ENCODE data around the gene CD2AP.
"Not testable (repeated sequence)": the region's sequence is repeated elsewhere in the genome, so short reads cannot be mapped to it uniquely, and the experiment has no call there.

The CD2AP gene

DNA sequence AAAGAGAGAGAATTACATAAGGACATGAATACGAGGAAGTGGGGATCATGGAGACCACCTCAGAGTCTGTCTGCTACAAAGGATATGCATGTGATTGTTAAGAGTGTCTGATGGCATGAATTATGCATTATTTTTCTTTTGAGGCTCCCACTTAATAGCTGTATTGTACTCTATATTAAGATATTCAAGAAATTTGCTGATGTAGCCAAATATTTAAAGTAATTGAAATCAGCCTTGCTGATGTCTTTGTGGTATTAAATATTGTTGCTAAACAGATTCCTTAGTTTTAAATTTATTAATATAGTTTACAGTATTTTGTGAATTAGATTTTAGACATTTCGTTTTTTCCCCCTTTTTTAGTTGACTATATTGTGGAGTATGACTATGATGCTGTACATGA, 25.3 kb downstream of the CD2AP start:
- no peak for DNase-seq

DNA sequence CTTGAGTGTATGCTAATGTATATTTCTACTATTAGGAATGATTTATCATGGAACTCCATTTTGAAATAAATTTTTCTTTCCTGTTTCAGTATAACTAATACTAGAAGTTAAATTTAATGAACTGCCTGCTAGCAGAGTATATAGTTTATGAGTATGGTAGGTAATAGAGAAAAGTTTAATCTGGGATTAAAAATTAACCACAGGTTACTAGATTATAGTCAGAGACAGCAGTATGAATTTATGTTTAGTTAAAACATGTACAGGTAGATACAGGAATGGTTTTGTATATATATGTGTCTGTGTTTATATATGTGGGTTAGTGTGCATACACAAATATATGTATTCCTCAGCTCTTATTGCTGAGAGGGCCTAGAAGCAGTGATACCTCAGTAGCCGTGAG, 32.3 kb downstream of the CD2AP start:
- no peak for DNase-seq

DNA sequence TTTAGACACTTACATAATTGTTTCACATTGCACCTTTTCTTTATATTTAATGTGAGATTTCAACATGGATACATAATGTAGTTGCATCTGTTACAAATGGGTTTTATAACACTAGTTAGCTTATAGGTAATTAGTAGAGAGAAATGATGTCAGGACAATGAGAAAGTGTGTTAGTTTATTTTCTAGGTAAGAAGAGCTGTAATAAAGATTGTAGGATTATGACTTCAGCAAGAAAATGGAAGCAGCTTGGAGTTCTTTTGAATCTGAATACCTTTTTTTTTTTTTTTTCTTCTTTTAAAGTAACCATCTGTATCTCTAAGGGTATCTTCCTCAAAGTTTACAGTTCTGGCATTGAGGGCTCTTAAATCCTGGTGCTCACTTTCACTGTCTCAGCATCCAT, 35.3 kb downstream of the CD2AP start:
- DNase-seq = no peak

DNA sequence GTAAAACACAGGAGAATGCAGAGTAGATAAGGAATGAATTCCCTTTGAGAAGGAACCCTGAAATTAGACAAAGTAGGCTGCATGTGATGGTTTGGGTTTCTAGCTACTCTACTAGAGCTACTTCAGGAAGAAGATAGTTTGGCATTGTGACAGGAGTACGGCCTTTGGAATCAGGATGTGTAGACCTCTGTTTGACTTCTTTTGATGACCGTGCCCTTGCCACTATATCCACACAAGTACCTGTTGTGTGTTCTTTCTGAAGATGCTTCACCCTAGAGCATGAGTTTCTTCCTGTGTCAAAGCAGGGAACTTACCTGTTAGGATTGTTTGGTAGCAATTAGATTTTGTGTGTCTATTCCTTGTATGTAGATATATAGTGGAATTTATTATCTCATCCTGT, 41.7 kb downstream of the CD2AP start:
- no peak for DNase-seq

DNA sequence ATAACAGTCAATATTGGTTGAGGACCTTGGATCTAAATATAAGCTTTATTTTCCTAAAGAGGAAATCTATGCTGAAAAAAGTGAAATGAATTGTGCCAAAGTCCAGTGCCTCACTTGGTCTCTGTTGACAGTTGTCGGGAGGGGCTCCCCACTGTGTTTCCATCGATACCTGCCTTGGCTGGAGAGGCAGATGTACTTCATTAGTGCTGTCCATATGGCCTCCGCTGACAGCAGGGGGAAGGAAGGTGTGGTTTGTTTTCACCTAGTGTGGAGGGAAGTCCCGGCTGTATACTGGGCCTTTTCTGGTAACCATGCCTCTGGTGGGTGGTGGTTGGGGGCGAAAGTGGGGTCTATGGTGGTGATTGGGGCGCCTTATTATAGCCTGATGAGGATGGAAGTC, 42.7 kb downstream of the CD2AP start:
- no peak for DNase-seq

DNA sequence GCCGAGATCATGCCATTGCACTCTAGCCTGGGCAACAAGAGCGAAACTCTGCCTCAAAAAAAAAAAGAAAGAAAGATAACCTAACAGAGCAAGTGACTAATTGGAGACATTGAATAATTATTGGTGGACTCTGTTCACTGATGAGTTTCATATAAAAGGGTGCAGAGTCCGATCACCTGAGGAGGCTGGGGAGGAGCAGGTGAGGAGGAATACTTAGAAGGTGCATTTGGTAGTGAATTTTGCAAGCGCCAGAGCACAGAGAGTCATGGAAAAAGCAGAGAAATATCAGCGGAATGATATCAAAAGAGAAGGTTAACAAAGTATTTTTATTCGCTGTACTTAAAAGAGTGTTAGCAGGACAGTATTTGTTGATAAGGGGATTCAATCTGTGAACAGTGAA, 44.4 kb downstream of the CD2AP start:
- no peak for DNase-seq

DNA sequence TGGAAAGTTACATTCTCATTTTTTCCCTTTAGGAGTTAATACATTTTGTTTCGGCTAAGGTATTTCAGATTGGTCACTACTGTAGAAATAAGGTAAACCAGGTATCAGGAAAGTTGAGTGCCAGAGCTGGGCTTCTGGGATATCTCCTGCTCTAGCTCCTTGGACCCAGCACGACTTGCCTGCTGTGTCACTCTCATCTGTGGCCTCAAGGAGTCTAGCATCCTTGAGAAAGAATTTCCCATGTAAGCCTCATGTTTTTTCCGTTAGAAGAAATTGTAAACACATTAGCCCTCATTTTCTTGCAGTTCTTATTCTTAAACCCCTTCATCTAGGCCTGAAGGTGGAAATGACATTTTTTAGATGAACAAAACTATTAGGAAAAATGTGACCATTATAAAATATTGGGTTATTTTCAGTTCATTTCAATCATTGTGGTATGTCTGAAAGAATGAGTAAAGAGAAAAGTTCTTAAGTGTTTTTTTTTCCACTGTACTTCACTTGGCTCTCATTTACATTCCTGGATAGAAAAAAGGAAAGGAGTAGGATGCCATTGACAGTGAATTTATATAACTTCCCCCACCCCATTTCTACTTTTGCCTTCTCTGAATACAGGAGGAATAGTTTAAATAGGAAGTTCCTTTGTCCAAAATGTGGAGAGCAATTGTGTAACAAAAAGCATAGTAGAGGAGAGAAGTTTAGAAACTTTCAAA, 46.7 kb downstream of the CD2AP start:
- no peak for DNase-seq

DNA sequence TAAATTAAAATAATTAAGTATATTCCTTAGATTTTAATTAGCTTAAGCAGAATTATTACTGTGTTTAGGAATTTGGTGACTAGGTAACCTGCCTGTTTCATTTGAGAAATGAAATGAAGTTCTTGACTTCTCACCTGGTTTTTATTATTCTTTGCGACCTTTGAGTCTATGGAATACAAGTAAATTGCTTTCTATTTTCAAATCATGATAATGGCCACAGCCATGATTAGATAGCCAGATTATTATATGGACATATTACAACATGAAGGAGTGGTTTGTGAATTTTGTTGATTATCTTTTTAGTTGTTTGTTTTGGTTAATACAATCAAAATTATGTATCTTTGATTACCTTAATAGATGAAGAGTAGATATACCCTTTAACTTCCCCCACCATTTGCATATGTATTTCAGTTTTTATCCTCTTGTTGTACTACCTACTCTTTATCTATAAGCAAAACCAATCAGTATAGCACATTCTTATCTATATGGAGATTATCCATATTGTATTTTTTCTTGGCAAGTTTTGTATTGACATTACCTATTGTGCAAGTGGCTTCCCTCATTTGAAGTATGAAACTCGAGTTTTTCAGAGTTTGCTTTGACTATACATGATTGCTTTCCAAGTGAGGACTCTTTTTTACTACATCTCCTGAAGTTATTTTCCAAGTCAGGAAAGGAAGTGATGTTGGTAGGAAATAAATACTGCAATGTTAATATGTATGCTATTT, 47.9 kb downstream of the CD2AP start:
- DNase-seq = no peak

DNA sequence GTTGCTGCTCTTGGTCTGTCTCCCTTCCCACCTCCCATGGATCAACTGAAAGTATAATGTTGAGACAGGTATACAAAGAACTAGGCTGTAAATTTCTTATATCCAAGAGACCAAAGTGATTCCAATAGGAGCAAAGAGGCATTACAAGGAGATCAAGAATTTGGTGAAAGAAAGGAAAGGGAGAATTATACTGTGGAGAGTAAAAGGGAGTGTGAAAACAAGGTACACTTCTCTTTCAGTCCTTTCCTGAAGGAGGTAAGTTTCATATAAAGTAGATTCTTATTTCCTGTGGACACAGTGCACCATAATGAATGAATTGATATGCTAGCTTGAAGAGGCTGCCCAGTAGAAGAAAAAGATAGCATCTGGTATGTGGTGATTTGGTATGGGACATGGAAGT, 49.7 kb downstream of the CD2AP start:
- DNase-seq = no peak

DNA sequence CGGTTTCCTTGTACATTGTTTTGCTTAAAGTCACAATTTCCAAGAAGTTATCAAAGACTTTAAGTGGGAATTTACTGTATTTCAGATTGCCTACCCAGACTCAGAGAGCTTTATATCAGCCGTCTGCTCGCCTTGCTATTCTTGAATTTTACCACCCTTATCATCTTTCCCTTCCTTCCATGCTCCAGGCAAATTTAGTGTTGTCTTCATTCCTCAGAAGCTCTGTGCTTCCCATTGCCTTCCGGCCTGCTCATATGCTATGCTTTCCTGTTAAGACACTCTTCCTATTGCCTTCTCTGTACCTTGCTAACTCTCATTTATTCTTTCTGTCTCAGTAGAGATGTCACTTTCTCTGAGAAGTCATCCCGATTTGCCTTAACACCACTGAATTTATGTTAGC, 52.1 kb downstream of the CD2AP start:
- DNase-seq = no peak

DNA sequence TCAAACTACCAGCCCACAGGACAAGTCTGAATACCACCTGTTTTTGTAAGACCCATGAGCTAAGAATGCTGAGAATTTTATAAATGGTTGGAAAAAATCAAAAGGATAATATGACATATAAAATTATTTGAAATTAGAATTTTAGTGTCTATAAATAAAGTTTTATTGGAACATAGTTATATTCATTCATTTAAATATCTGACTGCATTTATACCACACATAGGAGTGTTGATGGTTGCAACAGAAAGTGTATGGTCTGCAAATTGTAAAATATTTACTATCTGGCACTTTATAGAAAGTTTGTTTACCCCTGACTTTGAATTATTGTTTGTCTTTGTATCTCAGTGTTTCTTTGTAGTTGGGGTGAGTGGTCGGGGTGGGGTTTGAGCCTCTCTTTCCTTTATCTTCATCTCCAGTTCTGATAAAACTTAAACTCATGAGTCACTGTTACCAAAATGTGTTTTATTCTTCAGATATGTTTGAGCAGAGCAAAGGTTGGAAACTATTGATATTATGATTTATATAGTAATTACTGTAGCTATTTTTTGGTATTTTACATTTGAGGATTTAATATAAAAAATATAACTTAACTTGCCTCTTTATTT, 55.5 kb downstream of the CD2AP start:
- no peak for DNase-seq

DNA sequence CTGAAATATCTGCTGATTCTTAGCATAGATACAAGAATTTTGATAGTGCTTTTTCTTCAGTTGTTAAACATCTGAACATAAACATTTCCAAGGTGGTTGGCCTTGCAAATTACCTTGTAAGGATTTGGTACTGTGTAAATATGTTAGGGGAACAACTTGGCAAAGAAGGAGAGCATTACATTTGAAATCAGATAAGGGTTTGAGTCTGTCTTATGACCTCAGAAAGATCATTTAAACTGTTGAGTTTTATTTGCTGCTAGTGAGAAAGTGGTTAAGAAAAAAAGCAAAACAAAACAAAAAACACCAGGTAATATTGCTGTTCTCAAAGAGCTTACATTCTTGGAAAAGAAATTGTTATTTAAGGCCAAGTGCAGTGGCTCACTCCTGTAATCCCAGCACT, 56.5 kb downstream of the CD2AP start:
- DNase-seq = no peak

DNA sequence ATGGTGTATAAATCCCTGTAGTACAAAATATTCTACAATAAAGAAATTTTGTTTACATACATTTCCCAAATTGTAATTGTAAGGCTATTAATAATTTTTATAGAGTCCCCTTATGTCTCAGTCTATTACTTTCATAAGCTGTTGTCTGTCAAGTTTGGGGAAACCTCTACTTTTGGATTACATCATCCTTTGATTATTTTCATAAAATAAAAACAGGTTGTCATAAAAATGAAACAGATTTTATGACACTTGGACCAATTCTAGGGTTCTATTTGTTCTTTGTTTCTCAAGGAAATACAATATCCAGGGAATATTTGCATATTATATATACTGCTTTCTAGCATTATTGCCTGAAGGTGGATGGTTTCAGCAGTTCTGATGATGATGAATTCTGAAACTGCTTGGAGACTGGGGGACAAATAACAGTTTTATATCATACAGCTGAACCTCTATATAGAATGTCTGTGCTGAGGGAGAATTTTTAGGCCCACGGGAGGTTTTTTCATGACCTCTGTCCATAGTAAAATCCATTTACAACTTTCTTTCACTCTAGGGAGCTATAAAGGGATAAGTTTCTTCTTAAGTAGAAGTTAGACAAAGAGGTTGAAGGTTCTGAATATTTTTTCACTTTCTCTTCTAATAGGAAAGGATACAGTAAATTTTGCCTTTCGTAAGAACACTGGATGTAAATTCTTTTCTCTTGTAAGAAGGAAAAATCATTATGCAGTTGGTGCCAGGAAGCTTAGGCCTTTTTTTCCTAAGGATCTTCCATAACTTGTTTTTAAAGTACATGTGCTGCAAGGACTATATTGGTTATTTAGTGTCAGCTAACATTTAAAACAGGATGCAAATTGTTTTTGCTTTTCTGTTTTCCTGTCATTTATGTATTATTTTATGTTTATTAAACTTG, 58.0 kb downstream of the CD2AP start:
- DNase-seq = no peak

DNA sequence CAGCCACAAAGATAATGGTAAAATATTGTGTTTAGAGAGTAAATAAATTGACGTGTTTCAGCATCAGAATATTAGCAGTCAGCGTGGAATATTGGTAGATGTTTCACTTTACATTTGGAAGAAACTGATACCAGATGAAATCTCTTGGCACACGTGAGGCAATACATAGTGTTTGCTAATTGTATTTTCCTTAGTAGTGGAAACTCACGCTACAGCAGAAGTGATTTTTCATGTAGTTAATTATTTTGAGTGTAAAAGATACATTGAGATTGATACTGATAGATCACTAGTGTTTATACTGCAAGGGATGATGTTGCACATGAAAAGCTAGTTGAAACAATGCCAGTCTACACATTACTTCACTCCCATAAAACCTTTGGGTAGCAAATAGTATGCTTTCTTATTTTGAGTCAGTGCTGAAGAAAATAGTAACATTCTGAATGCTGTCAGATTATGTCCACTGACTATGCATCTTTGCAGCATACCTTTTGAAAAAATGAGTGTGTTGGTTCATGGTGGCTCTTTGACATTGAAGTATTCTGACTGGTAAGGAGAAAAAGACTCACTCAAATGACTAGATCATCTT, 59.3 kb downstream of the CD2AP start:
- no peak for DNase-seq

DNA sequence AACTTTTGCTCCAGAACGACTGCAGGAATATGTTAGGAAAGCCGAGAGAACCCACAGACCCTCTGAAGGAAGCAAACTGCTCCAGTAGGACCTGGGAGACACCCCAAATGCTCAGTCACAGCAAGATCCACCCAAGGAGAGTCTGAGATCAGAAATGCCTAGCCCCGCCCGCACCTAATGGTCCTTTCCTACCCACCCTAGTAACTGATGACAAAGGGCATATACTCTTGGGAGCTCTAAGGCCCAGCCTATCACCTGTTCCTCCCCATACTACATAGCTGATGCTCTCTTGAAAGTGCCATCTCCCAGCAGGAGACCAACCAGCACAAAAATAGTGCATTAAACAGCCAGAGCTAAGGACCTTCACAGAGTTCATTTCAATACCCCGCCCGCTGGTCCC, 67.6 kb downstream of the CD2AP start:
- no peak for DNase-seq

DNA sequence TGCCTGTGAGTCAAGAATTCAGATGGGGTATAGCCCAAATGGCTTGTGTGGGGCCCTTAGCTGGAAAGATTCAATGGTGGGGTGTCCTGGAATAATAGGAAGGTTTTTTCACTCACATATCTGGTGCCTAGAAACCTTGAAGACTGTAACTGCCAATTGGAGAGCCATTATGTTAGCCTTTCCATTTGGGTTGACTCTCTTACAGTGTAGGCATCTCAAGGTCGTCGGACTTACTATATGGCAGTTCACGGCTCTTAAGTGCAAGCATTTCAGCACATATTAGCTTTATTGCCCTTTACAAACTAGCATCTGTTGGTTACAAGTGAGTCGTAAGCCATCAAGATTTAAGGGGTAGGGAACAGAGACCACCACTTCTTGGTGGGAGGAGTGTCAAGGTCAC, 74.1 kb downstream of the CD2AP start:
- DNase-seq = no peak

DNA sequence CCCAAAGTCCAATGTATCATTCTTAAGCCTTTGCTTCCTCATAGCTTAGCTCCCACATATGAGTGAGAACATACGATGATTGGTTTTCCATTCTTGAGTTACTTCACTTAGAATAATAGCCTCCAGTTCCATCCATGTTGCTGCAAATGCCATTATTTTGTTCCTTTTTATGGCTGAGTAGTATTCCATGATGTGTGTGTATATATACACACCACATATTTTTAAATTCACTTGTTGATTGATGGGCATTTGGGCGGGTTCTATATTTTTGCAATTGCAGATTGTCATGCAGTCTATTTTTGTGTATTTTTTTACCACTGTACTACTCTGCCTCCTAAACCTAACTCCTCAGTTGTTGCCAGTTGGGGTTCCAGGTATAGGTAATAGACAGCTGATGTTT, 74.7 kb downstream of the CD2AP start:
- no peak for DNase-seq

DNA sequence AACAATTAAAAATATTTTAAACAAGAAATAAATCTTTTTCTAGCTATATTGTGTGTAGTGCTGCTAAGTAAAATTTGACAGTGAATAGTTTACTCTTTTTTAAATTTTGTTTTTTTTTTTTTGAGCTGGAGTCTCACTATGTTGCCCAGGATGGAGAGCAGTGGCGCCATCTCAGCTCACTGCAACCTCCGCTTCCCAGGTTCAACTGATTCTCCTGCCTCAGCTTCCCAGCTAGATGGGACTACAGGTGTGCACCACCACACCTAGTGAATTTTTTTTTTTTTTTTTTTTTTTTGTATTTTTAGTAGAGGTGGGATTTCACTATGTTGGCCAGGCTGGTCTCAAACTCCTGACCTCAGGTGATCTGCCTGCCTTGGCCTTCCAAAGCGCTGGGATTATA, 75.7 kb downstream of the CD2AP start:
- not testable (repeated sequence) for DNase-seq

DNA sequence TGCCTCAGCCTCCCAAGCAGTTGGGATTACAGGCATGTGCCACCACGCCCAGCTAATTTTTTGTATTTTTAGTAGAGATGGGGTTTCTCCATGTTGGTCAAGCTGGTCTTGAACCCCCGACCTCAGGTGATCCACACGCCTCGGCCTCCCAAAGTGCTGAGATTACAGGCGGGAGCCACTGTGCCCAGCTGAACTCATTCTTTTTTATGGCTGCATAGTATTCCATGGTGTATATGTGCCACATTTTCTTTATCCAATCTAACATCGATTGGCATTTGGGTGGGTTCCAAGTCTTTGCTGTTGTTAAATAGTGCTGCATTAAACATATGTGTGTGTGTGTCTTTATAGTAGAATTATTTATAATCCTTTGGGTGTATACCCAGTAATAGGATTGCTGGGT, 78.9 kb downstream of the CD2AP start:
- DNase-seq = not testable (repeated sequence)

DNA sequence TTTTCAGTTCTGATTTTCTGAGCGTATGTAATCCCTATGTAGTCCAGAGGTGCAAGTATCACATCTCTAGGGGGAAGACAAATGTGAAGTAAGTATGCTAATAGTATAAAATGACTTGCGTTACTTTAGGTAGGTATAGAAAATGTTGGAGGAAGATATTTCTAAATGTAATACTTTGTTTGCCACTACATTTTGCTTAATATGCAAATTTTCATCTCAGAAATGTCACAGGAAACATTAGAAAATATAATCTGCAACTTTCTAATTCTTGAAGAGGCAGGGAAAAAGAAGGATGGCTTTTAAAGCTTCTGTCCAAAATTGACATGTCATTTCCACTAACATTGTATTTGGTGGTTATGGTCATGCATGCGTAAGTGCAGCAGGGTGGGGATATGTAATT, 85.6 kb downstream of the CD2AP start:
- no peak for DNase-seq

DNA sequence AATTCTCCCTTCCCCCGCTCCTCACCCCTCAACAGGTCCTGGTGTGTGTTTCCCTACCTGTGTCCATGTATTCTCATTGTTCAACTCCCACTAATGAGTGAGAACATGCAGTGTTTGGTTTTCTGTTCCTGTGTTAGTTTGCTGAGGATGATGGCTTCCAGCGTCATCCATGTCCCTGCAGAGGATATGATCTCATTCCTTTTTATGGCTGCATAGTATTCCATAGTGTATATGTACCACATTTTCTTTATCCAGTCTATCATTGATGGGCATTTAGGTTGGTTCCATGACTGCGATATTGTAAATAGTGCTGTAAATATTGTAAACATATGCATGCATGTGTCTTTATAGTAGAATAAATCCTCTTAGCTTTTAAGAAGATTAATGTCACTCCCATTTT, 89.0 kb downstream of the CD2AP start:
- not testable (repeated sequence) for DNase-seq

DNA sequence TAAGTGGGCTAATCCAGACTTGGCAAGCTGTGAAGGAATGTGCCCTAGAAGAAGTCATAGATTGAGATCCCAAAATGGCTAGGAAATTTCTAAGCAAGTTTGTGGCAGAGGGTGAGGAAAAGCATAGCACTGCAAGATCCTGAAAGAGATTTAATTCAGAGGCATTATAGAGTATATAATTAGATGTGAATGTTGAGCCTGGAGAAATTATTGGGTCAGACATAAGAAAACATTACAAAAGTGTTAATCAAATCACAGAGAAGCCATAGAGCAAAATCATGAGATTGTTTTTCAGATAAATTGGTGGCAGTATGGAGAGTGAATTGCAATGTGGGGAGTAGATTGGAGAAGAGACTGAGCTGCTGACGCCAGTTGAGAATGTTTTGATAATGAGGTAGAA, 90.0 kb downstream of the CD2AP start:
- DNase-seq = no peak

DNA sequence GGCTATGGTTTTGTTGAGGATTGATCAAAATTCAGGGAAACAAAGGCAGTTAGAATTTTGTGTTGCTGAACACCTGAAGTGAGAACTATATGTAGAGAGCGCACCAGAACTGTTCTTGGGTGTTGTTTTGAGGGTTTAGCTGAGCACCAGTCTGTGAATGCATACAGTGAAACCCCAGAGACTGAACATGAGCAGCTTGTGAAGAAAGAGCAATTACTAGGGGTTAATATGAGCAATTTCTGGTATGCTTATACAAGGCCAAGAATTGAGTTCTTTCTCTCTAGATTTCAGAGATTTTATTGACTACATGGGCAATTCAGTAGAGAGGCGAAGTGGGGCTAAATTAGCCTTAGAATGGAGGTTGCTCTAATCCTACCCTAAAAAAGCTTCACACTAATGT, 93.9 kb downstream of the CD2AP start:
- no peak for DNase-seq

Measured in hippocampal formation (tissue), 2 donors.